Right forelimb (tissue), 1 donor: ENCODE data around the gene NEGR1.

ENCODE experiments used
- DNase-seq: peaks from one replicate; pipeline ENCODE4 v3.0.0-alpha.2; 2018

NEGR1 gene

DNA sequence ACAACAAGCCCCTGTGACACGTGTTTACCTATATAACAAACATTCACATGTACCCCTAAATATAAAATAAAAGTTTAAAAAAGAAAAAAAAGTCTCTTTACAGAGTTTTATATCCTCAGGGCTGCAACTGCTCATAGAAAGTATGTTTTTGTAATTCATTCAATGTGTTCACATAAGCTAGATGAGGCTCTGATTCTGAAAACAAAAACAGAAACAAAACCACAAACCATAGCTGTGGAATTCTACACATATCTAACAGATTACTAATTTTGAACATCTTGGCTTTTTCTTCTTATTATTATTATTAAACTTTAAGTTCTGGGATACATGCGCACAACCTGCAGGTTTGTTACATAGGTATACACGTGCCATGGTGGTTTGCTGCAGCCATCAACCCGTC is 621.9 kb downstream of the NEGR1 start:
- no peak for DNase-seq

DNA sequence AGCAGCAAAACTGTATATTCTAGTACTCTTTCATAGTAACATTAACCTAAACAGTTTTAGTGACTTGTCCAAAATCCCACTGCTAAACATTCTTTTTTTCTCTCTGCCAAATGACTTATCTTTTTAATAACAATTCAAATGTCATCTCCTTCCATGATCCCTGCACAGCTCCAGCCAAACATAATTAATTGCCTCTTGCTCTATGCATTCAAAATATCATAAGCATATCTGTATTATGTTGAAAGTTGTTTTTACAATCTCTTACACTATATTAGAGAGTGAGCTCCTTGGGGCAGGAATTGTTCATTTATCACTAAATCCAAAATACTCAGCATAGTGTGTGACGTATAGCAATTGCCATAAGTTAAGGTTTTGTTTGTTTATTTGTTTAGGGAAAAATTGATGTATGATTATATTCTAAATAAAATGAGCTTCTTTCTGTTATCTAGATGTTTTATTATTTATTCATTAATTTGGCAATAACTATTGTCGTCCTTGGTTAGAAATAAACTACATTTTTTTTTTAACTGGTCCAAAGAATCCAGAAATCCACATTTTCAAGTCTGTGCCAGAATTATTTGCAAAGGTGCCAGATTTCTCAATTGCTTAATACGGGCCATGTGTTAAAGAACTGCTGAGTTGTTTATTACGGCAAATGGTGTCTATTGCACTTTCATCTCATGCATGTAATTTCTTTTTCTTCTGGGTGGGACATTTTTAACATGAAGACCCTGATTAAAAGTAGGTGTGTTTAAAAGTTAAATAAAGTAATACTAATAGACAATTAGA is 624.3 kb downstream of the NEGR1 start:
- DNase-seq, result no peak

DNA sequence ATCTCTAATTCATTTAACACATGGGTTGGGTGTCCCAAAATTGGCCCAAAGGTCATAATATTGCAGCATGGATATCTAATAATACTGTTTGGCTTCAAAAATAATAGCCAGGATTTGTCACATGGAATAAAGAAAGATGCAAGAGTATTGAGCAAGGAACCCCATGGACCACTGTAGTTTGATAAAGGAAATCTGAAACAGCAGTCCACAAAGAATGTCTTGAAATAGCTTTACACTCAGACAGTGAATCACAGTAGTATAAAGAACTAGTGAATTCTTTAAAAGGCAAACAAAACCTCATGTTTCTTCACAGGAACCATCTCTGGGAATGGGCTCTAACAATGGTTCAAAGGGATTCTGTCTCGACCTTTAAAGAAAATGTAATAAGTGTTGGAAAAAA is 625.4 kb downstream of the NEGR1 start:
- no peak for DNase-seq

DNA sequence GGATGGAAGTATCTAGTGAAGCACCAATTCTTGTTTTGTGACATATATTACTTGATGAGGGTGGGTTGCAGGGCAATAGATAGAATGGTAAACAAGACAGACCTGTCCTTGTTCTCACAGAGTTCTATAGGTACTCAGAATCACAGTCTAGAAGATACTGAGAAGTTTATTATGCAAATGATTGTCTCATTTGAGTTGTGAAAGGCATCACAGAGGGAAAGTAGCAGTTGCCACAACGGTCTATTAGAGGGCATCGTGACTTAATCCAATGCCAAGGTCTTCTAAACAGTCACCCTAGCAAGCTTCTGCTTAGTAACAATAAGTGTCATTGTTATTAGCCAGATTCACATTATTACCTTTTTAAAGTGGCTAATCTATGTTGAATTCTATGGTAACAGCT is 626.7 kb downstream of the NEGR1 start:
- DNase-seq, result no peak

DNA sequence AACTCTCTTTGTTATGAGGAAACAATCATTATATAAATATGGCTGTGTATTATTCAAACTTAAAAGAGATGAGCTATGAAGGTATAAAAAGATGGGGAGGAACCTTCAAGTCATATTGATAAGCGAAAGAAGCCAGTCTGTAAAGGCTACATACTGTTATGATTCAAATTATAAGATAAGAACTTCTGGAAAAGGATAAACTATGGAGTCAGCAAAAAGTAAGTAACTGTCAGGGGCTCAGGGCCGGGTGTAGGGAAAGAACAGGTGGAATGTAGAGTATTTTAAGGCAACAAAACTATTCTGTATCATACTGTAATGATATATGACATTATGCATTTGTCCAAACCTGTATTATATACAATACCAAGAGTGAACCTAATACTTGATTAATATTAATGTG is 628.4 kb downstream of the NEGR1 start:
- DNase-seq, result no peak

DNA sequence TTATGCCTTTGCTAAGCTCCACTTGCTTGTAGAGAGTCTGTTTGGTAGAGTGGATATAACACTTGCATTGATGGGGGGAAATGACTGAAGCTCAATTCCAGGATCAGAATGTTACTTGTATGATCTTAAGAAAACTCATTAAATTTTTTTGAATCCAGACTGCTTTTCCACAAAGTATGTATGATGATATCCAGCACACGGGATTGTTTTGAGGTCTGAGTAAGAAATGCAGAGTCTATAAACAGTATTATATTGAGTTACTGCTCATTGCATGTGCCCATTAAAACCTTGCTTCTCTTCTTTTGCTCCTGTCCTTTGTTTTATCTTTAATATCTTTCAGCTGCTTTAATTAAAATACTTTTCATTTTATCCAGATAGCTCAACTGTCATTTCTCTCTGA is 631.1 kb downstream of the NEGR1 start:
- no peak for DNase-seq

DNA sequence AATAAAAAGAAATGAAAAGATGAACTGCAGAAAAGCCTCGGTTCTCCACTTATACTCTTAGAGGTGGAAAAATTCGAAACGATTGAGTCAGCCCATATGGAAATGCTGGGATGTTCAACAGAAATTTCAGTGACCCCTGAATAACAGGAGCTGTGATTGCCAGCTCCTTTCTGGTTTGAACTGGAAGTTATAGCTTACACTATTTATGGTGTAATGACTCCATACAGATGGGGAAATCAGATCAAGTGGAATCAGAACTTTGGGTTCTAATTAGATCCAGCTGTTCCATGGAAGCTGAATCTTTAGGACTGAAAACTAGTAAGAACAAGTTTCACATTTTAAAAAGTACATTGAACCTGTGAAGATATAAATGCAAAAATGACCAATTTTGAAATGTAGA is 632.2 kb downstream of the NEGR1 start:
- DNase-seq, result no peak

DNA sequence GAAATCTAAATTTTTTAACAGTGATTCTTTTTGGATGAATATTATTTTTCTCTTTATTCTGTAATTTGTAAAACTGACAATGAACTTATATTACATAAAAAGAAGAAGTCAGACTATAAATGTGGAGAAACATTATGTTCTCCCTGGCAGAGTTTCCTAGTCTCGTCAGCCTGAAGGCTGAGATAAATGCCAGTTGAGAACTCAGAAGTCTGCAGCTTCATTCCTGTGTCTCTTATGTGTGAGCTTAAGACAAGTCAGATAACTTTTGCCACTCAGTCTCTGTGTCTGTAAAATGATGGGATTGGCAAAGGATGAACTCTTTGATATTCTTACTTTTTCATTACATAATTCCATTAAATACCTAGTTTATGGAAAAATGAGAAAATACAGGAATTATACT is 632.7 kb downstream of the NEGR1 start:
- DNase-seq, result no peak

DNA sequence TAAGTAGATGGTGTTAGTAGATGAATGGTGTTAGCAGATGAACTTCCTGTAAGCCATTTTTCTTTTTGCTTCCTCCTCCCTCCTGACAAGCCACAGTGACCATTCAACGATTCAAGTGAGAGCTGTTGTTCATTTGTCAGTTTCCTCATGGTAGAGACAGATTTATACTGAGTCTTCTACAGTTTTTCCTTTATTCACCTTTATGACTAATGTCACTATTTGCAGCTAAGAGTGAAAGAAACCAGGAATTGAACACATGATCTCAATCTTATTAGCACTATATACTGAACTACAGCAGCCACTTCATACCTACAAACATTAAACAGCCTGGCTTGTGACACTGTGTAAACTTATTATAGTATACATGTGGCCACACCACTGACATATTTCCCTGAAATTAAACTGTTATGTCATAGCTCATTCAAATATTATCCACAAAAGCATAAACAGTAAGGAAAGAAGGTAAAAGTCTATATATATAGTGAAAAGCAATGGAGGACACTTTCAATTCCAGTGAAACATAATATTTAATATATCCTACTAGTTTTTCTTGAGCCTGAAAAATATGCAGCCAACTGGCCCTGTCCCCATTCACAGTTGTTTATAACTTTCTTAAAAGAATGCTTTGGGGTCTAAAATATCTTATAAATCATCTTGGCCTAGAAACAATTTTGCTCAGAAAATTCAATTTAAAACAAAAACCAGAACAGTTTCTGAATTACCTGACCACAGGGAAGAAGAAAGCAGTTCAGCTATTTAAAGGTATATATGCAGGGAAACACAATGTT is 634.6 kb downstream of the NEGR1 start:
- no peak for DNase-seq

DNA sequence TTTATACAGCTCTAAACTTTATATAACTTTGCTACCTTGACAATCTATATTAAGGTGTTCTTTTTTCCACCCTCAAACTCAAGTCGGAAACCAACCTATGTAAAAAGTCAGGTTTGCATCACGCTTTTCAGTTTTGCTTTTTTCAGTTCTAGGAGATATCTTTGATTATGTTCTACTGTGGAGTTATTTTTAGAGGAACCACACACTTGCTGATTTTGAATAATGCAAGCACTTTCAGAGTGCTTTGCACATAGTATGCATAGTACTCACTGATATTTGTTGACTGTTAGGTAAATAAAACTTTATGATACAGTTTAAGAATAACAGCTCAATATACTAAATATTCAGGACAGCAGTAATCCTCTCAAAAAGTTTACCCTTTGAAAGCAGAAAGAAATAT is 637.3 kb downstream of the NEGR1 start:
- DNase-seq, result no peak

DNA sequence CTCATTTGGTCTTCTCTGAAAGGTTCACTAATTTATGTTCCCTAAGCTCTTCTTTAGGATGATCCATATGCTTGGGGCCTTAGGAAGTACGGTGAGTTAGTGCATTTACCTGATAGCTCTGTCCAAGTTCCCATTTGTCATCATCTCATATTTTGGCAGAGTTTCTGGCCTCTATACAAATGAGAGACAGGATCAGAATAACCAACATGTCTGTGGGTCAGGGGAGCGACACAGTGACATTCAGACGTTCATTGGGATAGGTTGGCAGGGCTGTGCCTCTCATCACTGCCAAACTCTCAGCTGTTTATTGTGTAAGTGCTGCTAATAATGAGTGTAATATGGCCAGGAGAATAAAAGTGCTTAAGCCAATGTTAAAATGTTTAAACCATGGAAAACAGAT is 640.4 kb downstream of the NEGR1 start:
- DNase-seq, result no peak

DNA sequence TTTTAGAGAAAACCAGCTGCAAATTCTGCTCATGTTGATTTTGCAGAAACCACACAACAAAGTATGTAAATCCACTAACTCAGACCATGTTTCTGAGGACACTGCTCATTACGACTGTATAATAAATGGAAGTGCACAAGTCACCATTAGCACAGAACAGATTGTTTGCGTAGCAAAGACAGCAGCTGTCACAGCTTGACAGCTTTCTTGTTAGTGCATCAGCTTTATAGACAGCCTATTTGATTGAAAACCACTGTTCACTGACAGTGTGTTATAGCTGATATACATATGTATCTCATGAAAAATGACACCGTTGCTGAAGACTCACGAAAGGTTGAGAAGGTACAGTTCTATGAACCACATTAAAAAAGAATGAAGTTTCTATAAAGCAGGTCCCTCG is 641.3 kb downstream of the NEGR1 start:
- DNase-seq, result no peak

DNA sequence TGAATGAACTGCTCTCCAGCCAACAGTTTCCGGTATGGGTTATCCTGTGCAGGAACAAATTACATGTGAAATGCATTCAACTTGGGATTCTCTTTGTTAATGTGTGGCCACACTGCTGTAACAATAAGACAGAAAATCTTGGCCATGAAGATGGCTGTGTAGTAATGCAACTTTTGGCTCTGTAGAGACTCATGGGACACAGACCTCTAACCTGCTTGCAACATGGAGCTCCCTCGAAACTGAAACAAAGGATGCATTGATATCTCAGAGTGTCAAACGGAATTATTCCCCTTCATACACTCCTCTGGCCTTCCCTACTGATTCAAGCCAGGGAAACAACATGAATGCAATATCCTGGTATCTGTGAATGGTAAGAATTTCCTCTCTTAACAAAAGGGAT is 642.2 kb downstream of the NEGR1 start:
- no peak for DNase-seq

DNA sequence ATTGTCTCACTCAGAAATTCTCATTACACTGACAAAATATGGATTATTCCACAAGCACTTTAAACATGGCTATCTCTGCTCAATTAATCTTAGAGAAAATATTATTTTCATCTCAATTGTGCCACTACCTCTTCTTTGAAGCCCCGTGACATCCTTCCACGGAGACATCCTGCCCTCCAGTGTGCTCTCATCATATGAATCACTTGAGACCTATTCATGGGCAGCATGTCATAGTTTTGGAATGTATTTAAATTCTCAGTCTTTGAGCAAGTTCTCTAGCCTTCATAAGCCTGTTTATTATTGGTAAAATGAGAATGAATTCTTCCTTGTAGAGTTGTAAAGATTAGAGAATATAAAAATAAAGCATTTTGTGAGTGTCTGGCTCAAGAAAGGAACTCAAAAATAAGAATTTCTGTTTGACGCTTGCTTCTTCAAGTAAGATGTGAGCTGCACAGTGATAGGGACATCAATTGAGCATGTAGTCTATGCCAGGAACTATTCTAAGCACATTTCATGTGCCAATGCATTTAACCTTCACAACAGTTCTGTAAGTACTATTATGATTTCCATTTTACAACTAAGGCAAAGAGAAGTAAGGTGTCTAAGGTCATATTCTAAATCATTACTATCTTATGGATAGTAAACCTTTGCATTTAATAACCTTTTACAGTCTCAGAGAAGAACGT is 644.1 kb downstream of the NEGR1 start:
- no peak for DNase-seq

DNA sequence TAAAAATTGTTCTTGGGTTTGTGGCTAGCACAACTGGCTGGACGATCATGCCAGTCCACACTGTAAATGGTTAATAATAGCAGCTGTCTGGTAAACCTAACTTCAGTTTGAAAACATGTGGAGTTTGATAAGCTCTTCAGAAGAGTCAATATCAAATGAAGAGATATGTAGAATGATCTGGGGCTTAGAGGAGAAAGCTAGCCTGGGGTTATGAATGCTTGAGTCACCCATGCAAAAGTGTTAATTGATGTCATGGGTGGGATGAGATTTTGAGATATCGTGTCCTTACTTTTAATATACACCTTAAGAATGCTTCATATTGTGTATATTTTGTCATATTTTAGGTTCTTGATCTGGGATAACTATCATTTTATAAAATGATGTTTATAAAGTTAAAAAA is 646.8 kb downstream of the NEGR1 start:
- no peak for DNase-seq

DNA sequence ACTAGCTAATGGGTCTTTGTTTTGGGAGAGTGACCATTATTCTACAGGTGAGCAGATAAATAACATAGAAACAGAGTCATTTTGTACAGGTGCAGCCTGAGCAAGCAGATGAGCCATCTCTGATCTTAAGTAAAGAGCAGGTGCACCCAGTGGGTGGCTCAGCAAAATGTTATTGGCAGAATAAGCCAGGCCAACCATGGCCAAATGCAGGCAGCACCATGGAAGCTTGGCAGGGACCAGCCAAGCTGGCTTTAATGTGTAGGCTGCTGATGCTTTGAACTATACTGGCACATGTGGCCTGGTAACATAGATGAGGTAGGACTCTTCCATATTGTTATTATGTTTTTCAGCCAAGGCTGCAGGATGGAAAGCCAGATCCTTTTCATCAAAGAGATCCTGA is 648.2 kb downstream of the NEGR1 start:
- DNase-seq, result no peak

DNA sequence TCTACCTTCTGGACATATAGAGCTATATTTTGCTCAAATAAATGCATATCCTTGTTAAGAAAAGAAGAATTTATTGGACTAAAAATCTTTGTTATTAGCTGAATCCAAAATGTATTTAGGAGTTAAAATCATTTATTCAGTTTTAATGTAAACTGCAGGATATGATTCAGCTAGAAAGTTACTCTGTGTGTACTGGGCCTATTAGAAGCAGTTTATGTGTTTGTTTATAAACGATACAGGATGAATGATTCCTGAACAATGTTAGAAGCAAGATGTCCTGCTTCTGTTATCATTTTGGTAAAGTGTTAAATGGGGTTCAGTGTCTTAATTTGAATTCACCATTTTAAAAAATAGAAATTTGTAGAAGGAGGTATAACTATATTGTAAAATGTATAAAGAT is 652.3 kb downstream of the NEGR1 start:
- DNase-seq, result no peak

DNA sequence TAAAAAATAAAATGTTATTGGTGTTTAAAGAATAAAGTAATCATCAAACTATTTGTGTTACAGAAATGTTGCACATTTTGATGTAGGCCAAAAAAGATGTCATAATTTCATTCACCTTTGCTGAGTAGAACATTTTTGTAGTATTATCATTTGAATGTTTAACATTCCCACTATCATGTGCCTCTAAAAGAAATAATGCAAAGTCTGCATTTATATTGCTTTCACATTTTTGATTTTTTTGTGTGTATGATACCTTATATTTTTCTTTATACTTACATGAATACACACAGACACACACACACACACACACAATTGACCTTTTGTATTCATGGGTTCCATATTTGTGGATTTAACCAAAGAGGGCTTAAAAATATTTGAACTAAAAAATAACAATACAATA is 657.3 kb downstream of the NEGR1 start:
- no peak for DNase-seq

DNA sequence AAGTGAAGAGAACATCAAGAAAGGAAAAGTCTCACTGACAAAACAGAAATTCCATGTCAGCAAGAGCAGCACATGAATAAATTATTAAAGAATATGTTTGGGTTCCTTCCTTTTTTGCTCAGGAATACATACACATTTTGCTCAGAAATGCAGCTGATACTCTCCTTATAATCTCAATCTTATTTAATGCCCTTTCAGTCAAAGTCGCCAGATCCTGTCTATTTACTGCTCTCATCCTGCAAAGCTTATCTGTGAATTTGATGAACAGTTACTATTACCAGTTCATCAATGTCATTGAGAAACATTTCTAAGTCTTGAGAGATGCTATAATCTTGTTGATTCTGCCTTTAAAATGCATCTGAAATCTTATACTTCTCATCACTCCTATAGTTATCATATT is 658.5 kb downstream of the NEGR1 start:
- DNase-seq, result no peak

DNA sequence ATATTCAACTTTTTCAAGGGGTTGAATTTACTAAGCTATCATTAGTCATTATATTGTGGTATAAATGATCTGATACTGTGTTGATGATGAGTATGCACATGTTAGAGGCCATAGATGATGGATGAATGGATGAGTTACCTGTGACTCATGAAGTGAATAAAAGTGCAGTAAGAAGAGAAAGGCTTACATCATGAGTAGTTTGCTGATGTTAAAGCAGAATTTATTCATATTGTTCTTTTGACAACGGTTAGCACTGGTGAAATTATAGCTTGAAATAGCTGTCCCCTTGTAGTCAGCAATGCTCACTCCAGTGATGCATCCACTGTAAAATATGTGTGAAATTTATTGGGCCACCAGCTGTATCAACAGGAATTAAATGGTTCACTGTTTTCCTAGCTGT is 660.6 kb downstream of the NEGR1 start:
- DNase-seq, result no peak

DNA sequence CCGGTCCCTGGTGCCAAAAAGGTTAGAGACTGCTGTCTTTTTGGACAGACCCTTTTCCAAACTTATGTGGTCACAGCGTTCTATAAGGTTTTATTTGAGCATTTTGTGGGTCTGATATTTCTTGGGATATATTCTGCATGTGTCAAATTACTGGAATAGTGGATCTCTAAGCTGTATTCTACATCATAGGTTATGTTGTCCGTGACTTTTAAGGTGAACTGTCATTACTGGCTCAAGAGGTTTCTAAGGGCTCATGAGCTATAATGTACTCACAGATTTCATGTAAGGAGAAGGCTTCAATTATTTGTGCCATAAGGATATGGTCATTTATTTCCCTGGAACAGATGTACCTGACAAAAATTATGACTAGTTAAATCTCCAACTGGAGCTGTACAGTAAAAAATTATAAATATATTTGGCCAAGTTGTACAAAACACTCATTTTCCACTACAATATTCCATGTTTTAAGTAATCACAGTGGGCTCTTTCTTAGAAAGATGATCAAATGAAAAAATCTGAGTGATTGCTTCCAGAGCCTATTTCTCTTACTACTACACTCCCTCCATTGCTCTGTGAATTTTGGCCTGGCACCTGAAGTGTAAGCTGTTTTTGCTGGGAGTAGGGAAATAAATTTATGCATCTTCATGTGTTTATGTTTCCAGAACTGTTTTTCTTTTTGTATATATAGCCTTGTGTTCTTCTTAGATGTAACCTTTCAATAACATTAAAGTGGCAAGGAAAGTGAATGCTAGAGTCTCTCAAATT is 663.4 kb downstream of the NEGR1 start:
- no peak for DNase-seq

DNA sequence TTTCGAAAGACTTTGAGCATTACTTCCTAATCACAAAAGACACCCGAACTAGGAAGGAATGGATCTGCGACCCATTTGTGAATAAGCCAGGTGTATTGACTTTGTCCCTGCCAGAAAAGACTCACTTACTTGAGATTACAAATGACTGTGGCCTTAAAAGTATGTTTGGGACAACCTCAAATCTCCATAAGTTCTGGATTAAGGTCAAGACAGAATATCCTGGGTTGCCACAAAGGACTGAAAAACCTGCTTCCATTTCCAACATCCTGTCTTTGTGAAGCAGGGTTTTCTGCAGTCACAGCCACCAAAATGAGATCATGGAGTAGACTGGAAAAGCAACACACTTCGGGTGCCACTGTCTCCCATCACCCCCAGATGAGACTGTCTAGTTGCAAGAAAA is 664.1 kb downstream of the NEGR1 start:
- no peak for DNase-seq

DNA sequence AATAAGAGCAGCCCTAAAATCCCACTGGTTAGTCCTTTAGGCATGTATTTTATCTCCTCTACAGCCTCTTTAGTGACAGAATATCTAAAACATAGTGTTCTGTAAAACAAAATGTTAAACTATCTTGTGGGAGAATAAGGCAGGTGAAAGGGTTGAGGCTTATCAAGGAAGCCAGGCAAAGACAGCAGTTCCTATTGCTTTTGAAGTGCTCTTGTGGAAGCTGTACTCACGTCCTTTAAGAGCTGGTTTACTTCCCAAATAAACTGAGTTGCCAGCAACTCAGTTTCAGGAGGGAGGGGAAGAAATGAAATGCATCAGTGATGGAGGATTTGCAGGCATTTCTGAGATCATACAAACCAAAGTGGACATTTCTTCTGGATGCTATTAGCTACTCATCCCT is 671.9 kb downstream of the NEGR1 start:
- DNase-seq, result no peak
